ENCODE results near the gene ABCA3. TPM values are rescaled to one million over a fixed set of nuclear protein-coding genes. Genes with fewer than 3 reads are reported as not detected.

ABCA3 gene
- total RNA-seq, 1 donor, result 1.4 TPM

DNA sequence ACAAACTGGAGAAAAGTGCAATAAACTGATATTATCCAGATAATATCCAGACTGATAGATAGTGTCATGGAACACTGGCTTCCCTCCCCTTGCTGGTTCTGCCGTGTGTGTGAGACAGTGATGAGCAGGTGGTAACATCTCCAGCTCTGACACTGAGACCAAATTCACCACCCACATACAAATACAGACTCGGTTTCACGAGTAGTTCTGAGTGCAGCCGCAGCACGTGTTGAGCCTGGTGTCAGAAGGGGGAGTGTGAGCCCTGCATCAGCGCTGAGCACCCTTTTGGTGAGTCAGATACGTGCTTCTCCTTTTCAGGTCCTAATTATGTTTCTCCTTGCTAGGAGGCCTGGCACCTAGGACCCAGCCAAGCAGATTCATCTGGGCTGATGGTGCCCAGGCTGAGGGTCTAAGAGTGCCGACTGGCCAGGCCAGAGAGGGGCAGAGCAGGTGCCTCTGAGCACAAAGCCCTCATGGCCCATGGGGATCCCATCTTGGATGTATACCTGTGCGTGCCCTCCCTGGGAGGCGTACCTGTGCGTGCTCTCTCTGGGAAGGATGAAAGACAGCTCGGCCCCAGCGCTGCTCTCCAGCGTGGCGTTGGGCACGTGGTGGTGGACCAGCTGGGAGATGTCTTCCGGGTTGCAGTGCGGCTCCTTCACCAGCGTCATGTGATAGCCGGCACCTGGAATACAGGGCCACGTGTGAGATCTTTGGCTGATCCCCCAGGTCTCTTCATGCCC, 45.3 kb downstream of the ABCA3 start:
- no peak overlapping the region for H3K4me3 ChIP-seq (ENCODE audit: insufficient read depth, low read length)
- H3K4me2 ChIP-seq (ENCODE audit: insufficient read depth, low read length), result no peak overlapping the region
- H3K4me1 ChIP-seq (ENCODE audit: insufficient read depth, low read length), result no peaks in the 10 kb centered on the region
- no peaks in the 10 kb centered on the region for H3K36me3 ChIP-seq (ENCODE audit: insufficient read depth, low read length)
- TF ChIP-seq, protein P1, sequence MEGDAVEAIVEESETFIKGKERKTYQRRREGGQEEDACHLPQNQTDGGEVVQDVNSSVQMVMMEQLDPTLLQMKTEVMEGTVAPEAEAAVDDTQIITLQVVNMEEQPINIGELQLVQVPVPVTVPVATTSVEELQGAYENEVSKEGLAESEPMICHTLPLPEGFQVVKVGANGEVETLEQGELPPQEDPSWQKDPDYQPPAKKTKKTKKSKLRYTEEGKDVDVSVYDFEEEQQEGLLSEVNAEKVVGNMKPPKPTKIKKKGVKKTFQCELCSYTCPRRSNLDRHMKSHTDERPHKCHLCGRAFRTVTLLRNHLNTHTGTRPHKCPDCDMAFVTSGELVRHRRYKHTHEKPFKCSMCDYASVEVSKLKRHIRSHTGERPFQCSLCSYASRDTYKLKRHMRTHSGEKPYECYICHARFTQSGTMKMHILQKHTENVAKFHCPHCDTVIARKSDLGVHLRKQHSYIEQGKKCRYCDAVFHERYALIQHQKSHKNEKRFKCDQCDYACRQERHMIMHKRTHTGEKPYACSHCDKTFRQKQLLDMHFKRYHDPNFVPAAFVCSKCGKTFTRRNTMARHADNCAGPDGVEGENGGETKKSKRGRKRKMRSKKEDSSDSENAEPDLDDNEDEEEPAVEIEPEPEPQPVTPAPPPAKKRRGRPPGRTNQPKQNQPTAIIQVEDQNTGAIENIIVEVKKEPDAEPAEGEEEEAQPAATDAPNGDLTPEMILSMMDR (IDR thresholded peaks at IDR 0.05; ENCODE audit: extremely low read depth, low read depth, low read length), result no peak
- H2AFZ ChIP-seq (ENCODE audit: low read length), result no peak overlapping the region
- DNase-seq (ENCODE audit: insufficient read length, low spot score, missing footprints), result peak; percentile 19
- no peaks in the 10 kb centered on the region for H3K9me3 ChIP-seq (ENCODE audit: low read depth, low read length)
- no peaks in the 10 kb centered on the region for H4K20me1 ChIP-seq (ENCODE audit: insufficient read depth, low read length)
- no peak overlapping the region for H3K27ac ChIP-seq (ENCODE audit: low read depth, low read length)
- H3K79me2 ChIP-seq (ENCODE audit: insufficient read depth, low read length), result no peaks in the 10 kb centered on the region
- no peaks in the 10 kb centered on the region for H3K27me3 ChIP-seq (ENCODE audit: insufficient read depth, low read length)

- H4K20me1 ChIP-seq (ENCODE audit: insufficient read depth, low read length), result no peaks in the 10 kb centered on the region
Measured at GRCh38 chr16:2292221-2292620, 48.3 kb downstream of the ABCA3 start.

DNA sequence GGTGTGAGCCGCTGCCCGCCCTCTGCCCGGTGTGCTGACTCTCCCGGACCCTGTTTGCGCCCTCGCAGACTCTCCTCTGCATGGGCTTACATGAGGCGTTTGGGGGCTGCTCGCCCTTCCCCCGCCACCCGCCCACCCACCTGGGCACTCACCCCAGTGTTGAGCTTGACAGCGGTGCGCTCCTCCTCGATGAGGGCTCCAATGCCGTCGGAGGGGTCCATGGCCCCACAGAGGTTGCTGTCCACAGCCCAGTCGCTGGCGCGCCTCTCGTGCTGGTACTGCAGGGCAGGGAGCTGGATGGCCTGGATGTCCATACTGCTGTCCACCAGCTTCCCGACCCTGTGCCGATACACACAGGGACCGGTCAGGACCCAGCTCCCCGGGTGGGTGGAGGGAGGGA, 51.2 kb downstream of the ABCA3 start:
- Histone ChIP-seq H3K36me3 (ENCODE audit: insufficient read depth, low read length) (no peaks in the 10 kb centered on the region), H3K79me2 (ENCODE audit: insufficient read depth, low read length) (no peaks in the 10 kb centered on the region), H3K4me3 (ENCODE audit: insufficient read depth, low read length) (no peak overlapping the region), H3K9me3 (ENCODE audit: low read depth, low read length) (no peaks in the 10 kb centered on the region), H3K4me2 (ENCODE audit: insufficient read depth, low read length) (no peak overlapping the region), H2AFZ (ENCODE audit: low read length) (no peak overlapping the region), H4K20me1 (ENCODE audit: insufficient read depth, low read length) (no peaks in the 10 kb centered on the region), H3K27ac (ENCODE audit: low read depth, low read length) (no peak overlapping the region), H3K4me1 (ENCODE audit: insufficient read depth, low read length) (no peaks in the 10 kb centered on the region), H3K27me3 (ENCODE audit: insufficient read depth, low read length) (no peaks in the 10 kb centered on the region)
- TF ChIP-seq, protein P1 (IDR thresholded peaks at IDR 0.05; ENCODE audit: extremely low read depth, low read depth, low read length), result no peak
- DNase-seq (ENCODE audit: insufficient read length, low spot score, missing footprints), result peak; percentile 79

More at GRCh38 chr16:2292221-2292620, 48.3 kb downstream of the ABCA3 start:
- Histone ChIP-seq H3K4me2 (ENCODE audit: insufficient read depth, low read length) (no peak overlapping the region), H3K27ac (ENCODE audit: low read depth, low read length) (no peak overlapping the region), H3K79me2 (ENCODE audit: insufficient read depth, low read length) (no peaks in the 10 kb centered on the region), H3K36me3 (ENCODE audit: insufficient read depth, low read length) (no peaks in the 10 kb centered on the region), H3K4me3 (ENCODE audit: insufficient read depth, low read length) (no peak overlapping the region), H3K4me1 (ENCODE audit: insufficient read depth, low read length) (no peaks in the 10 kb centered on the region), H2AFZ (ENCODE audit: low read length) (no peak overlapping the region), H3K27me3 (ENCODE audit: insufficient read depth, low read length) (no peaks in the 10 kb centered on the region), H3K9me3 (ENCODE audit: low read depth, low read length) (no peaks in the 10 kb centered on the region)
- no peak for DNase-seq (ENCODE audit: insufficient read length, low spot score, missing footprints)
- TF ChIP-seq, protein P1 (IDR thresholded peaks at IDR 0.05; ENCODE audit: extremely low read depth, low read depth, low read length), result no peak

DNA sequence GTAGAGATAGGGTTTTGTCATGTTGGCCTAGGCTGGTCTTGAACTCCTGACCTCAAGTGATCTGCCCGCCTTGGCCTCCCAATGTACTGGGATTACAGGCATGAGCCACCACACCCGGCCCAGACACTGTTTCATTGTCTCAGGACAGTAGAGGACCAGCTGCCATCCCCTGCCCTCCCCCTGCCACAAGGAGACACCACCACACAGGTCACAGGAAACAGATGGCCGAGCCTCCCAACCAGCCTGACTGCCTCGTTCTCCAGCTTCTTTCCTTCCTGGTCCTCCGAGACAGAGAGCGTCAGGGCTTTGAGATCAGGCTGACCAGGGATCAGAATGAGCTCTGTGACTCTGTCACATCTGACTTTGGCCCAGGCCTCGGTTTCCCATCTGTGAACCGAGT, 51.8 kb downstream of the ABCA3 start:
- Histone ChIP-seq H2AFZ (ENCODE audit: low read length) (no peak overlapping the region), H3K4me2 (ENCODE audit: insufficient read depth, low read length) (no peak overlapping the region), H3K4me3 (ENCODE audit: insufficient read depth, low read length) (no peak overlapping the region), H3K9me3 (ENCODE audit: low read depth, low read length) (no peaks in the 10 kb centered on the region), H4K20me1 (ENCODE audit: insufficient read depth, low read length) (no peaks in the 10 kb centered on the region), H3K27me3 (ENCODE audit: insufficient read depth, low read length) (no peaks in the 10 kb centered on the region), H3K79me2 (ENCODE audit: insufficient read depth, low read length) (no peaks in the 10 kb centered on the region), H3K27ac (ENCODE audit: low read depth, low read length) (no peak overlapping the region), H3K4me1 (ENCODE audit: insufficient read depth, low read length) (no peaks in the 10 kb centered on the region), H3K36me3 (ENCODE audit: insufficient read depth, low read length) (no peaks in the 10 kb centered on the region)
- TF ChIP-seq, protein P1 (IDR thresholded peaks at IDR 0.05; ENCODE audit: extremely low read depth, low read depth, low read length), result no peak
- DNase-seq (ENCODE audit: insufficient read length, low spot score, missing footprints), result peak; percentile 53
